Stimulated activated naive CD8-positive, alpha-beta T cell treated with anti-CD3 and anti-CD28 coated beads, Interleukin-15, Interleukin-2, amounts not matched to agents 100 ng/mL and 50 ng/mL, for 24 hours (primary cell): ENCODE results near the gene CGRRF1.

Experiments
- H3K27ac Mint-ChIP-seq: one replicate; pipeline ENCODE4 v1.8.0; 2021; ENCODE audit warnings: mild to moderate bottlenecking, mixed read lengths
- H3K27me3 Mint-ChIP-seq: one replicate; pipeline ENCODE4 v1.8.0; 2021; ENCODE audit warnings: mixed read lengths
- H3K36me3 Mint-ChIP-seq: one replicate; pipeline ENCODE4 v1.8.0; 2021; ENCODE audit warnings: low read depth, mixed read lengths
- H3K4me1 Mint-ChIP-seq: one replicate; pipeline ENCODE4 v1.8.0; 2021; ENCODE audit warnings: low read depth, mixed read lengths
- H3K4me3 Mint-ChIP-seq: one replicate; pipeline ENCODE4 v1.8.0; 2021; ENCODE audit warnings: mild to moderate bottlenecking, mixed read lengths
- H3K9me3 Mint-ChIP-seq: one replicate; pipeline ENCODE4 v1.8.0; 2021; ENCODE audit warnings: mixed read lengths

The CGRRF1 gene

DNA sequence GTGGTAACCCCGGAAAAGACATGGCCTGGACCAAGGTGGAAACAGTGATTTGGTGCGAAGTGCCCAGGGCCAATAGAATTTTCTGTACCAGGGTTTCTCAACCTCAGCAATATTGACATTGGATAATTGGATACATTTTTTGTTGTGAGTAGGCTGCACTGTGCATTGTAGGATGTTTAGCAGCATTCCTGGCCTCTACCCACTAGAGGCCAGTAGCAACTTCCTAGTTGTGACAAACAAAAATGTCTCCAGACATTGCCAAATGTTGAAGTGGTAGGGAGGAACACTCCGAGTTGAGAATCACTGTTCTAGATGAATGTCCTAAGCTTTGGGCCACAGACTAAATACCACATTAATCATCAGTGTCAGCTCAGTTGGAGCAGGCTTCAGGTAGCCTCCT is 6.2 kb upstream of the CGRRF1 start:
- peaks cover 3% of the 10 kb centered on the region for H3K27me3 Mint-ChIP-seq
- no peaks in the 10 kb centered on the region for H3K4me1 Mint-ChIP-seq
- H3K9me3 Mint-ChIP-seq, result no peaks in the 10 kb centered on the region

DNA sequence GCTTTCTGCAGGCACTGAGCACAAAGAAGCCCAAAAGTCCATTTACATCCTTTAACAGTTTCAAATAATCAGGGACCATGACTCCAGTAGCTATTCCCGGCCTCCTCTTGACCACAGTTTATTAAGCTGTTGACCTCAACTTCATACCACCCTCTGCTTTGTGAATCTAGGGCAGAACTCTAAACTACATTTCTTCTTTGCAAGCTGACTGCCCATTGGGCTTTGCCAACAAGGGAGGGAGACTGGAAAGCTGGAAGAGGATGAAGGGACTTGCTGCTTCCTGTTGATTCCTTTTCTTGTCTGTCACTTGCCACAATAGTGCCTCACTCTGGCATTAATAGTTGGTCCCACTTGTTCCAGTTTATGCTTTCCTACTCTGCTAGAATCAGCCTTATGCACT is 2.7 kb downstream of the CGRRF1 start:
- H3K36me3 Mint-ChIP-seq, result peaks cover 35% of the 10 kb centered on the region
- peaks cover 15% of the 10 kb centered on the region for H3K9me3 Mint-ChIP-seq
- H3K4me1 Mint-ChIP-seq, result peaks cover 53% of the 10 kb centered on the region
- H3K27me3 Mint-ChIP-seq, result no peaks in the 10 kb centered on the region
- no peak overlapping the region for H3K27ac Mint-ChIP-seq
- H3K4me3 Mint-ChIP-seq, result no peak overlapping the region

More for the DNA sequence above, 6.2 kb upstream of the CGRRF1 start:
- Mint-ChIP-seq H3K27ac (no peak overlapping the region), H3K36me3 (no peaks in the 10 kb centered on the region), H3K4me3 (no peak overlapping the region)

DNA sequence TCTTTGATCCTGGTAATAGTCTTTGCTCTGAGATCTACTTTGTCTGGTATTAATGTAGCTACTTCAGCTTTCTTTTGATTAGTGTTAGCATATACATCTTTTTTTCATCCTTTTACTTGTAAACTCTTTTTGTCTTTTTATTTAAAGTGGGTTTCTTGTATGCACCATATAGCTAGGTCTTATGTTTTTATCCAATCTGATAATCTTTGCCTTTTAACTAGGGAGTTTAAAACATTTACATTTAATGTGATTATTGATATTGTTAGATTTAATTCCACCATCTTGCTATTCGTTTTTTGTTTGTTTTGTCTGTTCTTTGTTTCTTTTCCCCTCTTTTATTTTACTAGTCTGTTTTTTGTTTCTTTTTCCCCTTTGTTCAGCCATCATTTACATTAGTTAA is 6.0 kb downstream of the CGRRF1 start:
- Mint-ChIP-seq H3K9me3 (peaks cover 15% of the 10 kb centered on the region), H3K4me1 (peaks cover 37% of the 10 kb centered on the region), H3K27me3 (no peaks in the 10 kb centered on the region), H3K36me3 (peaks cover 48% of the 10 kb centered on the region), H3K27ac (no peak overlapping the region), H3K4me3 (no peak overlapping the region)

DNA sequence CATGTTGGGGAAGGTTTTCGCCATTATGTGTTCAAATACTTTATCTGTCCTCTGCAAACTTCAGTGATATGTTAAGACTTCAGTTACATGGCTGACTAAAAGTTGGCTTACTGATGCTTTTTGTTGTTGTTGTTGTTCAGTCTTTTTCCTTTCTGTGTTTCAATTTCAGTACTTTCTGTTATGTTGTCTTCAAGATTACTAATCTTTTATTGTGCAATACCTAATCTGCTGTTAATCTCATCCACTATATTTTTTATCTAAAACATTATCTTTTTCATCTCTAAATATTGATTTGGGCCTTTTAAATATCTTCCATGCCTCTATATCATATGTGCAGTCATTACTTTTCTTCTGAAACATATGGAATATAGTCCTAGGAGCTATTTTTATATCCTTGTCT is 7.0 kb downstream of the CGRRF1 start:
- H3K4me3 Mint-ChIP-seq, result no peak overlapping the region
- no peak overlapping the region for H3K27ac Mint-ChIP-seq
- H3K36me3 Mint-ChIP-seq, result peaks cover 48% of the 10 kb centered on the region
- H3K27me3 Mint-ChIP-seq, result no peaks in the 10 kb centered on the region
- peaks cover 27% of the 10 kb centered on the region for H3K4me1 Mint-ChIP-seq
- peaks cover 15% of the 10 kb centered on the region for H3K9me3 Mint-ChIP-seq

DNA sequence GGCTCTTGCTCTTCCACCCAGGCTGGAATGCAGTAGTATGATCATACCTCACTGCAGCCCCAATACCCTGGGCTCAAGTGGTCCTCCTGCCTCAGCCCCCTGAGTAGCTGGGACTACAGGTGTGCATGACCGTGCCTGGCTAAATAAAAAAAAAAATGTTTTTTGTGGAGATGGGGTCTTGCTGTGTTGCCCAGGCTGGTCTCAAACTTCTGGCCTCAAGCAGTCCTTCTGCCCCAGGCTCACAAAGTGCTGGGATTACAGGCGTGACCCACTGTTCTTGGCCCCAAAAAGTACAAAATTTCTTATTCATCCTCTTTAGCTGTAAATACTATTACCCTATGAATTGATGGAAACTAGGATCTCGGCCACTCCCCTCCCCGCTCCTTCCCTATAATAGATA is 14.7 kb downstream of the CGRRF1 start:
- Mint-ChIP-seq H3K4me3 (no peak overlapping the region), H3K4me1 (no peaks in the 10 kb centered on the region), H3K27me3 (no peaks in the 10 kb centered on the region), H3K9me3 (no peaks in the 10 kb centered on the region), H3K27ac (no peak overlapping the region), H3K36me3 (peaks cover 39% of the 10 kb centered on the region)

DNA sequence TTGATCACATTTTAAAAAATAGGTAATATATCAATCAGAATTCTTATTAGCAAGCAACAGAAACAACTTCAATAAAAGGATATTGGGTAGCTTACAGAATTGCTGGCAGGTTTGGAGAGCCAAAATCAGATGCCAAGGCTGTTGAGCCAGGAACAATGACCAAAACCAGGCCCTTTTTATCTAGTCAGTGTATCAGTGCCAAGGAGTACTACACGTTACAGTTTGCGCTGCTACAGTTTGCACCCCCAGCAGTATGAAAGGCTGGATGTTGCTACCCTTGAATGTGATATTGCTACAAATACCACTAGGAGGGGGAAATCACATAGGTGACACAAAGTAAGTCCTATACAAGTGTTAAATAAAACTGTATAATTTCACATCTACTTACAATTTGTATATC is 19.3 kb downstream of the CGRRF1 start:
- no peak overlapping the region for H3K4me3 Mint-ChIP-seq

DNA sequence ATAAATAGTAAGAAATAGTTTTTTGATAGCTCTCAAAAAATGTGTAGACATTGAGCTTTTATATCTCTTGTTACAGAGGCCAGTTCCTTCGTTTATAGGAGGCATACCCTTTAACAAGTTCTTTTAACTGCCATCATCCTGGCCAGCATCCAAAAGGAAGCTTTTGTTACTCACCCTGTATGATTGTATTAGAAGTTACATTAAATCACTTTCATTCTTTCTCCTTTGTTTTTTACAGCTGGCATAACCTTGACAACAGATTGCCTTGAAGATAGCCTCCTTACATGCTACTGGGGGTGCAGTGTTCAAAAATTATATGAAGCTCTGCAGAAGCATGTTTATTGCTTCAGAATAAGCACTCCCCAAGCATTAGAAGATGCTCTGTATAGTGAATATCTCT is 20.1 kb downstream of the CGRRF1 start:
- no peak overlapping the region for H3K27ac Mint-ChIP-seq
- peaks cover 3% of the 10 kb centered on the region for H3K4me1 Mint-ChIP-seq
- no peak overlapping the region for H3K4me3 Mint-ChIP-seq
- H3K36me3 Mint-ChIP-seq, result peaks cover 18% of the 10 kb centered on the region
- no peaks in the 10 kb centered on the region for H3K9me3 Mint-ChIP-seq
- H3K27me3 Mint-ChIP-seq, result no peaks in the 10 kb centered on the region

More for the DNA sequence above, 19.3 kb downstream of the CGRRF1 start:
- Mint-ChIP-seq H3K27me3 (no peaks in the 10 kb centered on the region), H3K36me3 (peaks cover 21% of the 10 kb centered on the region), H3K4me1 (peaks cover 3% of the 10 kb centered on the region), H3K27ac (no peak overlapping the region), H3K9me3 (no peaks in the 10 kb centered on the region)

DNA sequence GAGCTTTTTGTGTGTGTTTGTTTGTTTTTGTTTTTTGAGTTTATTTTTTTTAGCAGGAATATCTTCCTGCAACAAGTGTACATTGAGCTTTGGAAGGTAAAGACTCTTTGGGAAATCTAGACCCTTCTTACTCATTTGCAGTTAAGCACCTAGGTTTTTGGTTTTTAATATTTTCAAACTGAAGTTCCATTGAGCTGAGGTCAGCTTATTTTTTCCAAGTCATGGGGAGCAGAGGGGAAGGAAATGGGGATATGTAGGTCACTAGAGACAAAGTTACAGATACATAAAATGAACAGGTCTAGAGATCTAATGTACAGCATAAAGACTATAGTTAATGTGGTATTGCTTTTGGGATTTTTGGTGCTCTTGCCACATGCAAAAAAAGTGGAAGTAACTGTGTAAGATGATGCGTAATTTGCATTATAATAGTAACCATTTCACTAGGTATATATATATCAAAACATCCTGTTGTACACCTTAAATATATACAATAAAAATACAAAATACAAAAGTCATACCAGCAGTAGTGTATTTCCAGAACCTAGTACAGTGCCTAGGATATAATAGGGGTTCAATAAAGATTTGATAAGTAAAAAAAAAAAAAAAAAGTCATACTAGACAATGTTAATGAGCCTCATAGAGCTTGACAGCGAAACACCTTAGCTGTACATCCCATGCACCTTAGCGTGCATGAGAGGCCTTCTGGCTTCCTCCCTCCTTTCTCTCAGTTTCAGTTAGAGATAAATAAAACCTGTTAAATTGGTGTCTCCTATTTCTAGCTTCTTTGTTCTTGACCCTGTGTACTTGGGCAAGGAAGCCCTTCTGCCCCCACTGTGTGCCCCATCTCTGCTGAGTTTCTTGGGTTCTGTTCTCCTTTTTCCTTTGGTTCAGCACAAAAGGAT is 22.7 kb downstream of the CGRRF1 start:
- H3K4me3 Mint-ChIP-seq, result no peak overlapping the region

DNA sequence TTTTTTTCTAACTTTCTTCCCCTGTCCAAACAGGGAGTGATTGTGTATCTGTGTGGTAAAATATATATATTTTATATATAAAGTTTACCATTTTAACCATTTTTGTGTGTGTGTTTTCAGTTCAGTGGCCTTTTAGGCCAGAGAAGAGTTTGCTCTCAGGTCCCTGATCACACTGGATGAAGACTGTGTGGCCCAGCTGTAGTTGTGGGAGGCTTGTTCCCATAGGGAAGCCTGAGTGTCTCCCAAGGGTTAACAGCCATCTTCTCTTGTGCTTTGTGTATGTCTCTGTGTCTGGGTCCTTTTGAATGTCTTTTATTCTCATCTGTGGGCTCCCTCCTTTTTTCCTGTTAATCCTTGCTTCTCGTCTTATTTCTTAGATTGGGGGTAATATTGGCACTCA is 23.4 kb downstream of the CGRRF1 start:
- peaks cover 3% of the 10 kb centered on the region for H3K4me1 Mint-ChIP-seq
- H3K27ac Mint-ChIP-seq, result no peak overlapping the region
- H3K27me3 Mint-ChIP-seq, result no peaks in the 10 kb centered on the region
- H3K36me3 Mint-ChIP-seq, result peaks cover 5% of the 10 kb centered on the region
- H3K4me3 Mint-ChIP-seq, result no peak overlapping the region
- H3K9me3 Mint-ChIP-seq, result no peaks in the 10 kb centered on the region

More for the DNA sequence above, 22.7 kb downstream of the CGRRF1 start:
- Mint-ChIP-seq H3K27ac (no peak overlapping the region), H3K9me3 (no peaks in the 10 kb centered on the region), H3K4me1 (peaks cover 3% of the 10 kb centered on the region), H3K36me3 (peaks cover 11% of the 10 kb centered on the region), H3K27me3 (no peaks in the 10 kb centered on the region)

DNA sequence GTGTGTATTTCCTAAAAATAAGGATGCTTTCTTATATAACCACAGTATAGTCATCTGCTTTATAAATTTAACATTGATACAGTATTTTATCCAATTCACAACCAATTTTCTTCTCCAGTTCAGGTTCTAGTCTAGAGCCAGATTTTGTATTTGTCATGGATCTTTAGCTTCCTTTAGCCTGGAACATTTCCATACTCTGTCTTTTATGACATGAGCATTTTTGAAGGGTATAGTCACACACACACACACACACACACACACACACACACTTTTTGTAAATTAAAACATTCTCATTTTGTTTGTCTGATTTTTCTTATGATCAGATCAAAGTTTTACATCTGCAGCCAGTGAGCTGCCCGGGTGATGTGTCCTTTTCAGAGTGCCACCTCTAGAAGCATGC is 25.4 kb downstream of the CGRRF1 start:
- Mint-ChIP-seq H3K4me1 (peaks cover 3% of the 10 kb centered on the region), H3K27me3 (no peaks in the 10 kb centered on the region), H3K9me3 (no peaks in the 10 kb centered on the region), H3K36me3 (no peaks in the 10 kb centered on the region), H3K27ac (no peak overlapping the region), H3K4me3 (no peak overlapping the region)

DNA sequence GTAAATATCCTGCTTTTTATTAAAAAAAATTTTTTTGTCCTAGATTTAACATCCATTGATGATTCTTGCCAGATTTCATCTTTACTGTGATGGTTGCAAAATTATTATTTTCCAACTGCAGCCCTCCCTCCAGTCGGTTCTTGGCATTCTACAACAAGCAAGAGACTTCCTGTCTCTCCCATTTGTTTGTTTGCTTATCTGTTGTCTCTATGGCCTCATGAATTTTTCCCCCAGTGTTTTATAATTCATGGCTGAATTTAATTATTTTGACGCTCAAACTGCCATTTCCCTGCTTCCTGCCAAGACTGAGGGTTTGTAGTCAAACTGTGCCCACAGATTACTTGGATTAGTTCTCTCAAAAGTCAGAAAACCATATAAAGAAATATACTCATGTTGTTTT is 25.9 kb downstream of the CGRRF1 start:
- Mint-ChIP-seq H3K9me3 (no peaks in the 10 kb centered on the region), H3K4me1 (peaks cover 3% of the 10 kb centered on the region), H3K27me3 (no peaks in the 10 kb centered on the region), H3K36me3 (no peaks in the 10 kb centered on the region), H3K27ac (no peak overlapping the region), H3K4me3 (no peak overlapping the region)

DNA sequence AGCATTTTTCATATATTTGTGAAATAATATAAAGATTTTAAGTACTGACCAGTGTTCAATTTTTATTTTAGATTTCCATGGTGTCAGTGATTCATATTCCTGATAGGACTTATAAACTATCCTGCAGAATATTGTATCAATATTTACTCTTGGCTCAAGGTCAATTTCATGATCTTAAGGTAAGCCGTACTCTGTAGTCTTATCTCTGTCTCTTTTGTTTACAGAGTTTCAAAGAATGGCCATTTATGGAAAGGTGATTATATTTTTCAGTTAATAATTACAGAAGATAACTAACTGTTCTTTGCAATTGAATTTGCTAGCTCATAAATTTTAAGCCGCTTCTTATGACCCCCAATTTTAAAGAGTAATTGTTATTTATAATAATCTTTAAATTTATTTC is 27.9 kb downstream of the CGRRF1 start:
- H3K4me3 Mint-ChIP-seq, result no peak overlapping the region
- no peaks in the 10 kb centered on the region for H3K9me3 Mint-ChIP-seq

DNA sequence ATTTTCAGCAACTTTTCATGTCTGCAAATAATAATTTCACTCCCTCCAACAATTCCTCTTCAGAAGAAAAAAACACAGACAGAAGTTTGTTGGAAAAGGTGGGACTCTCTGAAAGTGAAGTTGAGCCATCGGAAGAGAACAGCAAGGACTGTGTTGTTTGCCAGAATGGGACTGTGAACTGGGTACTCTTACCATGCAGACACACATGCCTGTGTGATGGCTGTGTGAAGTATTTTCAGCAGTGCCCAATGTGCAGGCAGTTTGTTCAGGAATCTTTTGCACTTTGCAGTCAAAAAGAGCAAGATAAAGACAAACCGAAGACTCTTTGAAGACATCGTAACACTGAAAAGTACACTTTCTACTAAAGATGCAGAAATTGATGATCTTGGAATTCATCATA is 28.3 kb downstream of the CGRRF1 start:
- no peak overlapping the region for H3K27ac Mint-ChIP-seq
- H3K9me3 Mint-ChIP-seq, result no peaks in the 10 kb centered on the region
- no peak overlapping the region for H3K4me3 Mint-ChIP-seq
- no peaks in the 10 kb centered on the region for H3K36me3 Mint-ChIP-seq
- H3K27me3 Mint-ChIP-seq, result no peaks in the 10 kb centered on the region
- no peaks in the 10 kb centered on the region for H3K4me1 Mint-ChIP-seq

More for the DNA sequence above, 27.9 kb downstream of the CGRRF1 start:
- no peaks in the 10 kb centered on the region for H3K36me3 Mint-ChIP-seq
- H3K4me1 Mint-ChIP-seq, result peaks cover 2% of the 10 kb centered on the region
- no peak overlapping the region for H3K27ac Mint-ChIP-seq
- no peaks in the 10 kb centered on the region for H3K27me3 Mint-ChIP-seq

DNA sequence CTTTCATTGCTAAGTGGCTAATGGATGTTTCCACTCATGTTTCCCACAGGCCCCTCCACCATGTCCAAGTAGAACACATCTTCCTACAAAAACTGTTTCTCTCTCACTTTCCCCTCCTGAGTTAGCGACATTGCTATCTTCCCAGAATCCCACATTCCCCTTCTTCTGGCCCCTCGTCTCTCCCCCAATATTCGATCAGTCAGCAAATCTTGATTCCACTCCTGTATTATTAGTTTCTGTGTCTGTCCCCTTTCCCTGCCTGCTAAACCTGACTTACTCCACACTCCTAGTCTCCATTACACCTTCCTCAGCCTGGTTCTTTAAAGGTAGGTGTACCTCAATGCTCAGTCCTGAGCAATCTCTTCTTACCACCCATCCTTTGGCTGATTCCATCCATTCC is 37.9 kb downstream of the CGRRF1 start:
- no peaks in the 10 kb centered on the region for H3K9me3 Mint-ChIP-seq
- H3K4me3 Mint-ChIP-seq, result no peak overlapping the region
- H3K36me3 Mint-ChIP-seq, result no peaks in the 10 kb centered on the region
- H3K4me1 Mint-ChIP-seq, result no peaks in the 10 kb centered on the region
- H3K27me3 Mint-ChIP-seq, result no peaks in the 10 kb centered on the region
- no peak overlapping the region for H3K27ac Mint-ChIP-seq

DNA sequence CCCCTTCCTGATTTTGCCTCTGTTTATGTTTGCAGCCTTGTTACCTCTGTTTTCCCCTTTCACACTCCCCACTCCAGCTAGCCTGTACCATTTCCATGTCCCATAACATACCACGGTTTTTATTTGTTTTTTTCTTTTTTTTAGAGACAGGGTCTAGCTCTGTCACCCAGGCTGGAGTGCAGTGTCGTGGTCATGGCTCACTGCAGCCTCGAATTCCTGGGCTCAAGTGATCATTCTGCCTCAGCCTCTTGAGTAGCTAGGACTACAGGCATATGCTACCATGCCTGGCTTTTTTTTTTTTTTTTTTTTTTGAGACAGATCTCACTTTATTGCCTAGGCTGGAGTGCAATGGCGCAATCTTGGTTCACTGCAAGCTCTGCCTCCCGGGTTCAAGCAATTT is 38.8 kb downstream of the CGRRF1 start:
- no peak overlapping the region for H3K4me3 Mint-ChIP-seq
- H3K27me3 Mint-ChIP-seq, result no peaks in the 10 kb centered on the region
- no peaks in the 10 kb centered on the region for H3K9me3 Mint-ChIP-seq
- no peaks in the 10 kb centered on the region for H3K4me1 Mint-ChIP-seq
- H3K36me3 Mint-ChIP-seq, result no peaks in the 10 kb centered on the region
- no peak overlapping the region for H3K27ac Mint-ChIP-seq

DNA sequence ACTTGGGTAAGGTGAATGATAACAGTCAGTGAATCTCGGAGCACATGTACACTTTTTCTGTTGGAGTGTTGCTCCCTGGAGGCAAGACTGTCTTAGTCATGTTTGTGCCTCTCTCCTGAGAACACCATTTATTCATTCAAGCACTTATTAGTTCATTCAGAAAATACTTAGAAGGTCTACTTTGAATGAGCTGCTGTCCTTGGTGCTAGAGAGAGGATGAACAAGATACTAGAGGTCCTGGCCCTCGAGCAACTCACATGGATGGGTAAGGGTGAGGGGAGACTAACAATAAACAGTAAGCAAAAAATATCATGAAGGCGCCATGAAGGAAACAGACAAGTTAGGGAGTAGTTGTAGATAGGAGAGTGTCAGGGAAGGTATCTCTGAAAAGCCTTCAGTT is 40.2 kb downstream of the CGRRF1 start:
- H3K4me1 Mint-ChIP-seq, result no peaks in the 10 kb centered on the region
- no peak overlapping the region for H3K27ac Mint-ChIP-seq
- H3K9me3 Mint-ChIP-seq, result no peaks in the 10 kb centered on the region
- H3K36me3 Mint-ChIP-seq, result no peaks in the 10 kb centered on the region
- H3K27me3 Mint-ChIP-seq, result no peaks in the 10 kb centered on the region
- H3K4me3 Mint-ChIP-seq, result no peak overlapping the region
